GM12801 (cell line): ENCODE results near the gene VSTM2B.

Experiments
- CTCF ChIP-seq: IDR thresholded peaks from one replicate; pipeline ENCODE4 v1.5.1; 2011; ENCODE audit warnings: control low read depth; ENCODE audit not compliant: insufficient read length; ENCODE audit errors: extremely low read depth

Gene VSTM2B

DNA sequence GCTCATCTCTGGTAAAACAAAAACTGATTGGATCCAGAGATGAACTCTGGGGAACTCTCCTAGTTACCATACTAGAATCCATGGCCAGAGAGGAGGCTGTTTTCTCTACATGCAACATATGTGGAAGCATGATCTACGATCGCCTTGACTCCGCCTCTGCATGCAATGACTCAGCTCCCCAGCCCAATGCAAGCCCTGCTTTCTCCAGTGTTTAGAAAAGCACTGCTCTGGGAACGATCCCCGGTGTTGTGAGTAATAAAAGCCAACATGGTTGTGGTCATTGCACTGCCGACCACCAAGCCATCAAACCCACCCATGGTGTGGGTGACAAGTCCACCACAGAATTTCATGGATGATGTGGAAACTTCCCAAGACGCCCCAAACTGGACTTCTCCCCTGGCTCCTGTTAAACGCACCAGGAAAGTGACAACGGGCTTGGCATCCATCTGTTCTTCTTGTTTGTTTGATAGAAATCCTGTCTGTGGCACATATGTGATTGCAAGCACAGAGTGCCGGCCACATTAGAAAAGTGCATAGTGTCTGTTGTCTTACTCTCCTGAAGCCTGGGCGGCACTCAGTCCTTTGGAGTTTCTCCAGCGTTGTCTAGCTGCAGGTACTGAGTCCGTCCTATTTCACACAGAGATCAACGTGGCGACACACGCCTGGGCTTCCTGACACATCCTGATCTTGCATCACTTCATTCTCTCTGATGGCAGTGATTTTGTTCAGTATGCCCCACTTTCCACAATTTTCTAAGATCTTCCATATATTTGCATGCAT lies 36.4 kb upstream of the VSTM2B start:
- TF ChIP-seq CTCF = no peak

GRCh38 chr19:29491491-29491890 lies 34.3 kb upstream of the VSTM2B start:
- no peak for TF ChIP-seq CTCF

DNA sequence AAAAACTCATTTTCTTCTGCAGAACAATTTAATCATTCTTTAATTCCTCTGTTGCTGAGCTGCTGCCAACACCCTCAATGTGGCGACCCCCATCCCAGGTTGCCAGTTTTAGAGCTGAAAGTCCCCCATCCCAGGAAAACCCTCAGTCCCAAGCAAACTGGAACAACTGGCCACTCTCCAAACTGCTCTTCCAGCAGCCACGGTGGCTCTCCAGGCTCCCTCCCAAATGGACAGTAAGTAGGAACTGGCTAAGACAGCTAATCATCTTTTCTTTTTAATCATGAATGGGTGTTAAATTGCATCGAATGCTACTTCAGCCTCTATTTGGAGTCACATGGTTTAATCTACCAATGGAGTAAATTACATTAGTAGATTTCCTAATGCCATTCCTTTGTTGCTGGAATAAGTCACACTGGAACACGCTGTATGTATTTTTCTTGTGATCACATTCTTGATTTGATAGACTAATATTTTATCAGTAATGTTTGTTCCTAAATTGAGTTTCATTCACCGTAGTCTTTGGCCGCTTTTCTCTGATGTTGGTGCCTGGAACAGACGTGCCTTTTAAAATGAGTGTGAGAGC lies 33.7 kb upstream of the VSTM2B start:
- TF ChIP-seq CTCF = no peak

DNA sequence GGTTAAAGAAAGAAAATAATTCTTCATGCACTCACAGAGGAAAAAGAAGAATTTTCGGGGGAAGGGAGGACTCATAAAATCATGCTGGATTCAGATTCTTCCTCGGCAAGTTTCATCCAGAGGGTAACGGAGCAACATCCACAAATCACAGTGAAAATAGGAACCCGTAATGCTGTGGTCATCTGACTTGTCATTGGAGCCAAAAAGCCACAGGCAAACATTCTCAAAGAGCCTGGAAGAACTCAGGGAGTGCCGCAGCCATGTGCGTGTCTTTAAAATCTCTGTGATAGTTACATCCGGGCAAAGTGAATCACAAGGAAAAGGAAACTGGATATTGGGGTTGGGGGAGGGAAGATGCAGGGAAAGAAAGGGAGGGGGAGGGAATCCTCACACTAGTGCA lies 33.0 kb upstream of the VSTM2B start:
- no peak for TF ChIP-seq CTCF

DNA sequence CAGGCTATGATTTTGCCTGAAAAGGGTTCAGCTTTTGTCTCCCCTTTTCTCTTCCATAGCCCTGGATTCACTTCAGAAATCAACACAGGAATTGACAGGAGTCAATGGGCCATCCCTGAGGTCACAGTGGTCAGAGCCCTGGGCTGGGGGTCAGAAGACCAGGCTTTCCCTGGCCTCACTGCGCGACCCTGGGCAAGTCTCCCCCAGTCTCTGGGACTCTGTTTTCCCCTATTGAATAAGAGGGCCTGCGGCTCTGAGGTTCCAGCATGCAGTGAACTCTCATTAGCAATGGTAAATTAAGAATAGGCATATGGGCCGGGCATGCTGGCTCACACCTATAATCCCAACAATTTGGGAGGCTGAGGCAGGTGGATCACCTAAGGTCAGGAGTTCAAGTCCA lies 30.7 kb upstream of the VSTM2B start:
- no peak for TF ChIP-seq CTCF

DNA sequence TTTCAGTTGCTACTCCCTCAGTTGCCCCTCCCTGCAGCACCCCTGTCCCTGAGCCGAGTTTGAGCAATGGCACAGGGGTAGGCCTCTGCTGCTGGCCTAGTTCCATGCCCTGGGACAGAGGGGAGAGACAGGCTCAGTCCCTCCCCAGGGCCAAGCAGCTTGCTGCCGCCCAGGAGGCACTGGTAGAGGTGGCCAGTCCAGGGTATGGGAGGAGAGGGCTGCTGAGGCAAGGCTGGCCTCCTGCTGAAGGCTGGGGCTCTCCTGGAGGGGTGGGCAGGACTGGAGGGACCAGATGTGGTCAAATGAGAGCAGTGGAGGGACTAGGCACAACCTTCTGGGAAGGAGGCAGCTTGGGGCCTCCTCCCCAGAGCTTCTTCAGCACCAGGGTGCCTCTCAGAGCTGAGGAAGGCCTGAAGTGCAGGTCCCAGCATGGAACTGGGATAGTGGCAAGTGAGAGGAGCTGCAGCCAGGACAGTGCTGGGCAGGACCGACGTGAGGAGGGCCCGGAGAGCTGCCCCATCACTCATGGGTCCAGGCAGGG lies 29.8 kb upstream of the VSTM2B start:
- TF ChIP-seq CTCF = no peak

DNA sequence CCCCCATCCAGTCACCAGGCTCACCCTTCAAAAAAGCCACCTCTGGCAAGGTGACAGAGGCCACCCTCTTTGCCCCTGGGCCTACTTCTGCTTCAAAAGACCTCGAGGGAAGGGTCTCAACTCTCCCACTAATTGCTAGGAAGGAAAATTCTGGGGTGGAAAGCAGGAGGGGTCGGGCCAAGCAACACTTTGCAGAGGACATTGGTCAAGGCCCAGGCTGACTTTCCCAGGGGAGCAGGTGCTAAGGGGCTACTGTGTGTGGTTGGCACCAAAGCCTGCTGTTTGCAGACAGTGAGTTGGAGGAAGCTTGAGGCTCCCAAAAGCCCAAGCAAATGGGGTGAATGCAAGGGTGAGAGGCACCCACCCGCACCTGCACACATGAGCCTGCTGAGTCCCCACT lies 28.6 kb upstream of the VSTM2B start:
- no peak for TF ChIP-seq CTCF
